GM19240 (cell line): ENCODE results near the gene DNAJC1.
A peak's percentile ranks its signal among the peaks of the same experiment; 100 is the strongest.
"Not testable (repeated sequence)": the region's sequence is repeated elsewhere in the genome, so short reads cannot be mapped to it uniquely, and the experiment has no call there.

Source experiments
- DNase-seq: peaks from one replicate; pipeline ENCODE4 v3.0.0; 2011; ENCODE audit warnings: low spot score; ENCODE audit not compliant: insufficient read length

Gene DNAJC1

DNA sequence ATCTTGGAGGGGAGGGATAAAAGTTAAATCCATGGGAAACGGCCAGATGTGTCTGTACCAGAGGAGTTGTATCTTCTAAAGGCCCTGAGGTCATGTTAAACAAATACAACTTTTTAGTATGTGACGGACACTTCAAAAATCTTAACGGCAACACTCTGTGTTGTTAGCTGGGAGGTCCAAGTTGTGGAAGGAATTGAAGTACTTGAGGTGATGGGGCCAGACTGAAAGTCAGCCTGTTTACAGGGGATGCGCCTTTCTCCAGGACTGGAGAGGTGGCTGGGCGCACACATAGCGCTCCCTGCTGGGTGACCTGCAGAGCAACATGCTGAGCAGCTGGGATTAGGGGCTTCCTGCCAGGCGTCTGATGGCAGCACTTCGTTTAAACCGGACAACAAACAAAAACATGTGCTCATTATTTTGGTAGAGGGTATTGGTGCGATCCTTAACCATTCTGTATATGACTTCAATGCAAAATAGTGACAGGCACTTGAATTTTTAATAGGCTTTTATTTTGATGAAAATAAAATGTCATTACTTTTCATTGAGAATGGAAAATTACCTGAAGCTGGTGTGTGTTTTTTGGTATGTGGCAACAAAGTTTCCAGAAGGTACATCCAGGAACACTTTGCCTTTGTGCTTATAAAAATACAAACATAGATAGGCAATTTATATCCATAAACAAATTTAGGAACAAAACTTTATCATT, 271.3 kb downstream of the DNAJC1 start:
- peak; percentile 62 for DNase-seq

DNA sequence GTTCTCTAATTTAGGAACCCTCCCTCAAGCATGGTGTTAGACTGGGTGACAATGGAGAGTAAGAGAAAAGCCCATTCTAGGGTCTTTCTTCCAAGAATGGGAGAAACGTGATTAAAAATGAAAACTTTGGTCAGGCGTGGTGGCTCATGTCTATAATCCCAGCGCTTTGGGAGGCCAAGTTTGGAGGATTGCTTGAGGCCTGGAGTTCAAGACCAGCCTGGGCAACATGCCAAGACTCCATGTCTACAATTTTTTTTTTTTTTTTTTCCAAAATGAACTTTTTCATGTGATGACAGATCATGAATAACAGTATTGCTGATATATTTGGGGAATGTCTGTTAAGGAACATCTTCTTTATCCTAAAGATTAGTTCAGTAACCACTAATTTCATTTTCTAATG, 274.9 kb downstream of the DNAJC1 start:
- no peak for DNase-seq

DNA sequence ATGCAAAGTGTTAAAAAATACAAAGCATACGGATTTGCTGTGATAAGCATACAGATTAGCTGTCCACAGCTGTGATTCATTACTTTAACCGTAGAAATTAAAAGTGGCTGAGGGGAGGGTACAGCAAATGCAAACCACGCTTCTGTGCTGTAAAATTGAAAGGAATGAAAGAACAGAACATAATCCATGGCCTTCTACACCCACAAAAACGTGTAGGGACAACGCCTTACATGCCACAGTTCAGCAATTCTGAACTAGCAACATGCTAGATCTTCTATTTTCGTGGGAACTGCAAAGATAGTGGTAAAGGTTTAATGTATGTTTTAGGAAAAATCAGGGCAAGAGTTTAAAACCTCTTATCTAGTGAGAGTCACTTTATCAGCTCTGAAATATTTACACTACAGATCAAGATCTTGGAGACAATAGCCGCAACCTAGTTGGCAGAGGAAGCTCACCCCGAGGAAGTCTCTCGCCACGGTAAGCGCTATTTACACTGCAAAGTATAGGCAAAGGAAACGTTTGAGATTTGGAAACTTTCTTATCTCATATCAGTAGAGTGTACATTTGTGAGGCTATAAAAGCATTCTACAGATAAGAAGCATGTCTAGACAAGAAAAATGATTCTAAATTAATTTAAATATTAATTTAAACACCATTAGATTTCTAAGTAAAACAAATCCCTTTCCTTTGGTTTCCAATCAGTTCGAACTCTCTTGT, 275.9 kb downstream of the DNAJC1 start:
- no peak for DNase-seq

DNA sequence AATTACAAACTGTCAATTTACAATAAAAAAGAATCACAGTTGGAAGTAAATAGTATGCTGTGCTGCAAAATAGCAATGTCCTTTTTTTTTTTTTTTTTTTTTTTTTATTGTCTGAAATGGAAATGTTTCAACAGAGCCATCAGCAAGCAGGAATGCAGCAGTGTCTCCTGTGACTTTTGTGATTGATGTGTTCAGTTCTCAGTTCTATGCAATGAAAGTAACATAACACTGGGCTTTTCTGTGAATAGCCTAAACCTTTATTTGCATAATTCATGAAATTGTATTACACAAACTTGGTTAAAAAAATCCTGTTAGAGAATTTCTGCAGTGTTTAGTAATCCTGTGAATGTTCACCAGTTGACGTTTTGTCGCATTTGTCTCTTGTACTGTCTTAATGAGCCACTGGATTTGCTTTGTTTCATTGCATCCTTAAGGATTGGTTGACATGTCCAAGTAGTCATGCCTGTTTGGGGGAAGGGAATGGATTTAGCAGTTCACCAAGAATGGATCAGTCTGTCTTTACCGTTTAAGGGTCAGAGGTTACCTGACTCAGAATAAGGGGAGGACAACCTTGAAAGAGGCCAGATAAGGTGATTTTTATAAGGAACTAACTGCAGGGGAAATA, 276.8 kb downstream of the DNAJC1 start:
- no peak for DNase-seq

DNA sequence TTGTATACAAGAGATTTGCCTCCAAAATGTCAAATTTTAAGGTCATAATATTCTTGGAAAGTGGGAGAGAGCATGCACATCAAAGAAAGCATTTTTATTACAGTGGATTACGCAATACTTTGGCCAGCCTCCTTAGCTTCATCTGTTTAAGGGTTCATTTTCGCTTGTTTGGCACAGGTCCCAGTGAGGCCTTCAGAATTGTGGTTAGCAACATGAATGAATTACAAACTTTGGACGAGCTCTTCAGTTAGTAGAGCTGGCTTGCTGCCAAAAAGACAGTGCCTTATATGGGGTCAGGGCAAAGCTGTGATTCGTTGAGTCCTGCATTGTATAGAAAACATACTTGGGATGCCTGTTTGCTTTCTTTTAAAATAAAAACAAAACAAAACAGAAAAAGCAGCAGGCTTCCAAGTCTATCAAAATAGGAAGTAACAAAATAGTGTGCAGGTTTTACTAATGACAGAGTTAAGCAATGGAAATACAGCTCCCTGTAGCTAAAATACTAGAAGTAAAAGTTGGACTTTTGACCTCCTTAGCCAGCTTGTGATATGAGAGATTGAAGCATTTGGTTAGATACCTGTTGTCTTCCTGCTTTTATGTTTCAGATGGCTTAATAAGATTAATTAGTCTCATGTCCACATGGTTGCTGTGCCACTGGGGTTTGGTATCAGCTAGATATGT, 278.7 kb downstream of the DNAJC1 start:
- DNase-seq, result no peak

DNA sequence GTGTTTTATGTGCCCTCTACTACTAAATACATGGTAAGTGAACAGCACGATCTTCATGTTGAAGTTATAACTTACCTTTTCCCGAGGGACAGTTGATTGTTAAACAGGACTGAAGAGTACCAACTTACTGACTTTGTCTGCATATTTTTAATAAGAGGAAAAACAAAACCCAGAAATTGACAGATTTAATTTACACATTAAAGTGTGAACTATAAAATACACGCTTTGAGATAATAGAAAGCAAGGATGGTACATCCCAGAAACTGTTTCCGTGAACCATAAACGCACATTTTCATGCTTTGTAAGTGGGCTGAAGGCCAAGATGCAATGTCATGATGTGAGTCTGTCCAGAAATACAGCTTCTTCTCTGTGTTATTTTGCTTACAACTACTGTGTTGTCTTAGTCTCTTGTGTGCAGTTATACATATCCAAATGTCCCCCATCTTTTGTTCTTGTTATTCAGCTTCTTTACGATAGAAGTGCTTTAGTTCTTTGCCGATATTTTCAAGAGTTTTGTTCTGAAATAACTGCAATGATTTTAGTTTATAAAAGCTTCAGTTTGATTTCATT, 279.4 kb downstream of the DNAJC1 start:
- DNase-seq, result no peak

DNA sequence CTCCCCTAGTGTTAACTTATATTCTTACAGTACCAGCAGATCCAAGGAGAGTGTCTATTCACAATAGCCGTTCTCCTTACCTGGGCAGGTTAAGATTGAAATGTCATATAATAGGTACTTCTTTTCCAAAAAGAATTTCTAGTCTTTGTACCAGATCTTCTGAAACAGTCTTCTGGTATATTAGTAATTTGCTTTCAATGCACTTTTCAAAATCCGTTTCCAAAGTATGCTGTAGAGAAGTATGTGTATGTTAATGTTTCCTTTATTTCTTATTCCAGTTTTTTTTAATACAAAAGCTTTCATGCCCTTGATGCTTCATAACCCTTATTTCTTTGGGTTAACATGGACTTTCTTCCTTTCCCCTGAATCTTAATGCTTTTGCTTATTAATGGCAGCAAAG, 281.3 kb downstream of the DNAJC1 start:
- no peak for DNase-seq

DNA sequence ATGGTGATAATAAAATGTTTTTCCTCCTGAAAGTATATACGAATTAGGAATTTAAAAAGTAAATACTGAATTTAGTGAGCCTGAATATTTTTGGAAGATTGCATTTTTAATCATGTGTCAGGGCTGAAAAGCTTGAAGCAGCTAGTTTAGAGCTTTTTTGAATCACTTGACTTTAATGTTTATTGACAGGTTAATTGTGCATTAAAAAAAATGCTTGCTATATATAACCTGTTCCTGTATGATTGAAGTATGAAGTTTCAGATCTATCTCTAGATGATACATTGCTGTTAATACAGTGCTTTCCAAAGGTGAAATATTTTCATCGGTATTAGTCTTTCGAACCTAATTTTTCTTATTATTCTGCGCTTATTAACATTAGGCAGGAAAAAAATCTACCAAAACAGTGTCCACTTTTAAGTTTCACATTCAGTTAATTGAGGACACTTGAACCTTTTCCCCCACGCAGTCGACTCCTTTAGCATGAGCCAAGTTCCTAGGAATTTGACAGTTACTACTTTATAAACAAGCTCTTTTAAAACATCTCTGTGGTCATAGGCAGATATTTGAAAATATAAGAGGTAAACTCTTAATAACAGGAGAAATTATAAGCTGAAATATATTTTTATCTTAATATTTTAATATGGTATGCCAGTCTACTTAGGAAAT, 282.4 kb downstream of the DNAJC1 start:
- DNase-seq, result no peak

DNA sequence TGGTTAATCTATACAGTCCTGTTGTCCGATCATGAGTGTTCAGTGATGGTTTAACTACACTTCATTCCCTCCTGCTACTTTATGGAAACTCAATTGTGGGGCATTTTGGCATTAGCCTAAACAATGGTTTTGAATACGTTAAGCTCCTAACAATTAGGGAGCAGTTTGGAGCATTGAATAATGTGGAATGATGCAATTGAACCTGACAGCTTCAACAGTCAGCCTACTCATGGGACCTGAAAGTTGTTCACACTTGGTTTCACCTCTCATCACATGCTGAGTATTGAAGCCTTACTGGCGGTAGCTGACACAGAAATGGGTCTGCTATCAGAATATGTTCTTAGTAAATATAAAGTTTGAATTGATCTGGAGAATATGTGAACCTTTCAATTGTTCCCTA, 283.4 kb downstream of the DNAJC1 start:
- no peak for DNase-seq

DNA sequence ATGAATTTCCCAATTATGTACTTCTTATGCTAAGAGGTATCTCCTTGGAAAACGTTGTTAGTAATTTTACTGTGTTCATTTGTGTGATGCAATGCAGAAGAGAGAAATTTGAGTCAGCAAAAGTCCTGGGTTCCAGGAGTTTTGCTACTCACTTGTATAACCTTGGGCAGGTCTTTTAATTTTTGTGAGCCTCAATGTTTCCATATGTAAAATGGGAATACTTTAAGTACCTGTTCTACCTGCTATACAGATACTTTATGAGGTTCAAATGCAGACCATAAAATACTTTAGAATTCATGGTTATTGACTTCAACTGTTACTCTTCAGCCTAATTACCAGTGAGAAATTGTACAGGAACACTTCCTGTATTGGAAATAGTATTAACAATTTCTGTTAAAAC, 284.0 kb downstream of the DNAJC1 start:
- DNase-seq, result no peak

DNA sequence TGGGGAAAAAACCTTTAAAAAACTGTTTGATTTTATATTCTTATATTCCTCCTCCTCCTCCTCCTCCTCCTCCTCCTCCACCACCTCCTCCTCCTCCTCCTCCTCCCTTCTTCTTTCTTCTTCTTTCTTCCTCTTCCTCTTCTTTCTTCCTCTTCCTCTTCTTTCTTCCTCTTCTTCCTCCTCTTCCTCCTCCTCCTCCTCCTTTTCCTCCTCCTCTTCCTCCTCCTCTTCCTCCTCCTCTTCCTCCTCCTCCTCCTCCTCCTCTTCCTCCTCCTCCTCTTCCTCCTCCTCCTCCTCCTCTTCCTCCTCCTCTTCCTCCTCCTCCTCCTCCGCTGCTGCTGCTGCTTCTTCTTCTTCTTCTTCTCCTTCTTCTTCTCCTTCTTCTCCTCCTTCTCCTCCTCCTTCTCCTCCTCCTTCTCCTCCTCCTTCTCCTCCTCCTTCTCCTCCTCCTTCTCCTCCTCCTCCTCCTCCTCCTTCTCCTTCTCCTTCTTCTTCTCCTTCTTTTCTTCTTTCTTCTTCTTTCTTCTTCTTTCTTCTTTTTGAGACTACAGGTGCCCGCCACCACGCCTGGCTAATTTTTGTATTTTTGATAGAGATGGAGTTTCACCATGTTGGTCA, 286.0 kb downstream of the DNAJC1 start:
- not testable (repeated sequence) for DNase-seq

DNA sequence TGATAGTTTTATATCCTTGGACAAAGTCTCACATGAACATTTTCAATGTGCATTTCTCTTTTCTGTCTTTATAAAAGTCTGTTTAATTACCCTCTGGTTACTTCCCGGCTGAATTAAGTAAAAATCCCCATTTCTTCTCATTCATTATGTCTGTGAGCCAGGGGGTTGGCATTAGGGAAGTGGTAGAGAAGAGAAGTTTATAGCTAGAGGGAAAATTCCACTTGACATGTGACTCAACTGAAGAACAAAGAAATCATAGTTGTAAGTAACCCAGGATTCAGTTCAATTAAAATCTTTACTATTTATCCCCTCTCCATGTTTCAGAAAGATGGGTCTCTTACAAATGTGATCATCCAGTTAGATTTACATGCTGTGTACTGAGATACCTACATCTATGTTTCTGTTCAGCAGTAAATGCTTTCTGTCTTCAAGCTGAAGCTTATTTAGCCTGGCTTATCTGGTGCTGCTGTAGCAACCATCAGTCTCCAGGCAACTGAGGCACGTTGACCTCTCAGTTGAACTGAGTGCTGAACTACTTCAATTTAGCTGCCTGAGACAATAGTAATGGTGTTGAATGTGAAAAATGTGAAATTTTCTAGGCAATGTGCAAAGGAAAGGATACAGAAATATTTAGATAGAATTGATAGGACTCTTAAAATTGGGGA, 287.9 kb downstream of the DNAJC1 start:
- DNase-seq, result no peak

DNA sequence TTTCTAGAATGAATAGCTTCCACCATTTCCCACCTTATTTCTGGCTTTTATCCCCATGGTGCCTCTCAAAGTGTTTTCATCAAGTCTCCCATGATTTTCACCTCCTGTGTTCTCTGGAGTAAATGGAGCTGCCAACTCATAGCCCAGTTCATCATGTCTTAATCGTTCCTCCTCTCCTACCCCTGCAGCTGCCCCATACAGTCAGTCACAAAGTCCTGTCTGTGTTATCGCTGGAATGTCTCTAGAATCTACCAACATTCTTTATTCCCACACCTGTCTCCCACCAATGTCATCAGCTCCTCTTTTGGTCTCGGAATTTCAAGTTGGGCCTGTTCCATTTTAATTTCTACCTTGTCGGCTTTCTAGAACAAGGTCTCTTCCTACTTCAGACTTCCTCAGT, 290.6 kb downstream of the DNAJC1 start:
- DNase-seq, result no peak

DNA sequence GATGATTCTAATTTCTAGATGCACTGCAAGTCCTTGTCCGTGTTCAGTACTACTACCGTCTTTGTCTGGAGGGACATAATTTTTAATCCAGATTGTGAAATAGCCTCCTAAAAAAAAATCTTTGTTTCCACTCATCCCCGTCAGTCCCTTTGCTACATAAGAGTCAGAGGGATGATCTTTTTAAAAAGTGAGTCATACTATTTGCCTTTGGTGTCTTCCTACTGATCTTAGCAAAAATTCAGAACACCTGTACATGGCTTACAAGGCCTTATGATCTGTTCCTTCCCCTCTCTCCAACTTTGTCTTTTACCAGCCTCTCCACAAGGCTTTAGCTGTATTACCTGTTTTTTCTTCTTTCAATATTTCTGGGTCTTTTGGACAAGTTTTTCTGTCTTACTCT, 296.0 kb downstream of the DNAJC1 start:
- DNase-seq, result no peak
